Tibial nerve (tissue), 4 donors: Measurements from ENCODE around the gene KCNG4. TPM values are rescaled to one million over a fixed set of nuclear protein-coding genes. Genes with fewer than 3 reads are reported as not detected.

Experiments used
- DNase-seq, 2 donors: peaks; one replicate each; pipeline ENCODE4 v3.0.0-alpha.2; 2019; ENCODE audit warnings: low spot score in 2 of 2
- H3K27ac ChIP-seq, 4 donors: fragments of 200-600 bp; sonication (generic) in 3 of 4; one replicate each; pipeline ENCODE4 v1.5.1; 2017 to 2019; ENCODE audit warnings: mild to moderate bottlenecking in 1 of 4
- H3K27me3 ChIP-seq, 2 donors: fragments of 200-600 bp; sonication (generic) in 1 of 2; one replicate each; pipeline versions ENCODE4 v1.5.1 to v1.6.0; 2017 to 2019
- H3K36me3 ChIP-seq, 3 donors: fragments of 200-600 bp; sonication (generic); one replicate each; pipeline ENCODE4 v1.5.1; 2018 to 2019
- H3K4me1 ChIP-seq, 4 donors: fragments of 200-600 bp; sonication (generic) in 3 of 4; one replicate each; pipeline ENCODE4 v1.5.1; 2017 to 2019
- H3K4me3 ChIP-seq, 4 donors: fragments of 200-600 bp; sonication (generic) in 3 of 4; one replicate each; pipeline ENCODE4 v1.5.1; 2017 to 2019; ENCODE audit warnings: mild to moderate bottlenecking in 1 of 4, moderate library complexity in 1 of 4
- H3K9me3 ChIP-seq, 4 donors: fragments of 200-600 bp; sonication (generic) in 3 of 4; one replicate each; pipeline ENCODE4 v1.5.1; 2017 to 2019
- CTCF ChIP-seq, 5 experiments: fragments of 200-600 bp in 3 of 5; fragments of 450-650 bp in 2 of 5; sonication (generic) in 3 of 5; IDR thresholded peaks; one replicate each; pipeline ENCODE4 v1.5.1; 2016 to 2019; ENCODE audit warnings: antibody characterized with exemption in 5 of 5, mild to moderate bottlenecking in 3 of 5, moderate library complexity in 2 of 5
- EP300 ChIP-seq, 2 donors: sonication (generic); formaldehyde crosslinking; IDR thresholded peaks; one replicate each; pipeline ENCODE4 v1.6.1; 2017; ENCODE audit warnings: antibody characterized with exemption in 2 of 2, mild to moderate bottlenecking in 1 of 2
- POLR2A ChIP-seq, 2 donors: fragments of 450-650 bp; IDR thresholded peaks; one replicate each; pipeline ENCODE4 v1.6.1; 2017; ENCODE audit warnings: antibody characterized with exemption in 2 of 2, mild to moderate bottlenecking in 2 of 2, moderate library complexity in 2 of 2
- WGBS, 2 donors: methylation state at CpG; one replicate each; pipeline ENCODE4 v1.1.5; 2018; 5-methylcytosine and 5-hydroxymethylcytosine counted together
- total RNA-seq, 4 donors: library from RNA; depleted of rRNA; stranded (reverse); fragments of >200 nt; gene quantifications; one replicate each; pipeline ENCODE4 v1.1.0, GENCODE V29; 2016

The KCNG4 gene
- total RNA-seq, 4 donors from 2014 or later: 0.30 TPM; not detected in 3

GRCh38 chr16:84194470-84195200 is 45.2 kb downstream of the KCNG4 start:
- no peak for TF ChIP-seq EP300 (IDR thresholded peaks at IDR 0.05)
- TF ChIP-seq POLR2A (IDR thresholded peaks at IDR 0.05): no peak
- TF ChIP-seq CTCF (IDR thresholded peaks at IDR 0.05): no peak
- Histone ChIP-seq H3K27me3 (peaks cover 0 to 10% of the 10 kb centered on the region in 2 donors), H3K36me3 (no peaks in the 10 kb centered on the region), H3K4me1 (peaks cover 0 to 11% (median 0%) of the 10 kb centered on the region in 4 donors), H3K9me3 (no peaks in the 10 kb centered on the region), H3K27ac (no peak overlapping the region), H3K4me3 (no peak overlapping the region)
- WGBS, 2 donors: 64 to 67% methylated on average over 22 to 31 of the region's 34 CpGs
- no peak for DNase-seq

GRCh38 chr16:84194018-84194417 is 45.8 kb downstream of the KCNG4 start:
- Histone ChIP-seq H3K27me3 (peaks cover 0 to 10% of the 10 kb centered on the region in 2 donors), H3K4me3 (no peak overlapping the region), H3K27ac (no peak overlapping the region), H3K4me1 (peaks cover 0 to 8% (median 0%) of the 10 kb centered on the region in 4 donors), H3K9me3 (no peaks in the 10 kb centered on the region), H3K36me3 (no peaks in the 10 kb centered on the region)
- TF ChIP-seq POLR2A (IDR thresholded peaks at IDR 0.05): no peak
- TF ChIP-seq EP300 (IDR thresholded peaks at IDR 0.05): no peak
- no peak for TF ChIP-seq CTCF (IDR thresholded peaks at IDR 0.05)
- no peak for DNase-seq
- WGBS, 2 donors: 84 to 88% methylated on average over 11 of the region's 11 CpGs

- Histone ChIP-seq H3K27ac (no peak overlapping the region), H3K36me3 (no peaks in the 10 kb centered on the region), H3K9me3 (no peaks in the 10 kb centered on the region), H3K4me3 (no peak overlapping the region), H3K4me1 (peaks cover 0 to 2% (median 0%) of the 10 kb centered on the region in 4 donors), H3K27me3 (peaks cover 0 to 10% of the 10 kb centered on the region in 2 donors)
- no peak for DNase-seq
- WGBS, 2 donors: 79% methylated on average over 7 of the region's 7 CpGs
- no peak for TF ChIP-seq POLR2A (IDR thresholded peaks at IDR 0.05)
- TF ChIP-seq CTCF (IDR thresholded peaks at IDR 0.05): no peak
Measured at GRCh38 chr16:84193480-84193879, 46.3 kb downstream of the KCNG4 start.

- WGBS, 2 donors: 92 to 97% methylated on average over 15 to 16 of the region's 16 CpGs
- Histone ChIP-seq H3K9me3 (no peaks in the 10 kb centered on the region), H3K36me3 (no peaks in the 10 kb centered on the region), H3K27ac (no peak overlapping the region), H3K4me3 (no peak overlapping the region), H3K4me1 (peaks cover 0 to 4% (median 0%) of the 10 kb centered on the region in 4 donors), H3K27me3 (peaks cover 0 to 10% of the 10 kb centered on the region in 2 donors)
- TF ChIP-seq EP300 (IDR thresholded peaks at IDR 0.05): no peak
- no peak for DNase-seq
Measured at GRCh38 chr16:84191466-84191865, 48.3 kb downstream of the KCNG4 start.

- peaks cover 0 to 10% of the 10 kb centered on the region in 2 donors for H3K27me3 ChIP-seq
- TF ChIP-seq POLR2A (IDR thresholded peaks at IDR 0.05) (no peak), EP300 (IDR thresholded peaks at IDR 0.05) (no peak), CTCF (IDR thresholded peaks at IDR 0.05) (no peak)
- H3K36me3 ChIP-seq: no peaks in the 10 kb centered on the region
- no peak for DNase-seq
- WGBS, 2 donors: 91% methylated on average over 43 to 46 of the region's 47 CpGs
- H3K27ac ChIP-seq: no peak within 1 kb of the TSS
- no peak within 1 kb of the TSS for H3K4me3 ChIP-seq
- peaks cover 0 to 9% (median 5%) of the 10 kb centered on the region in 4 donors for H3K4me1 ChIP-seq
- no peaks in the 10 kb centered on the region for H3K9me3 ChIP-seq
Measured at GRCh38 chr16:84190731-84191388, 49.0 kb downstream of the KCNG4 start, which contains the start of gene ADAD2. TSS of gene ADAD2 (plus strand) at chr16:84191157. CDS start at chr16:84191231, 74 bp downstream.
